Smooth muscle cell (in vitro differentiated cells): Measurements from ENCODE around the gene SLC22A16. TPM values are rescaled to one million over a fixed set of nuclear protein-coding genes. Genes with fewer than 3 reads are reported as not detected.

ENCODE experiments used
- DNase-seq: peaks from one replicate; lab custom pipeline; 2025; ENCODE audit not compliant: unreplicated experiment; lab: John Stamatoyannopoulos, UW
- H2AFZ ChIP-seq: fragments of 200-600 bp; sonication (generic); 2 replicates; pipeline ENCODE4 v1.6.0; 2016; ENCODE audit warnings: antibody characterized with exemption, low read depth, mild to moderate bottlenecking
- H3F3A ChIP-seq: fragments of 200-600 bp; sonication (generic); 2 replicates; pipeline ENCODE4 v1.6.0; 2017; ENCODE audit warnings: antibody characterized with exemption, low read depth
- H3K27ac ChIP-seq: fragments of 200-600 bp; sonication (generic); 2 replicates; pipeline ENCODE4 v1.5.1; 2016; ENCODE audit warnings: low read depth, mild to moderate bottlenecking
- H3K27me3 ChIP-seq: fragments of 200-600 bp; sonication (generic); 2 replicates; pipeline ENCODE4 v1.6.1; 2016; ENCODE audit warnings: low read depth, mild to moderate bottlenecking
- H3K36me3 ChIP-seq: fragments of 200-600 bp; sonication (generic); 2 replicates; pipeline ENCODE4 v1.5.1; 2016; ENCODE audit warnings: low read depth
- H3K4me1 ChIP-seq: fragments of 200-600 bp; sonication (generic); 2 replicates; pipeline ENCODE4 v1.5.1; 2016; ENCODE audit warnings: low read depth
- H3K4me2 ChIP-seq: fragments of 200-600 bp; sonication (generic); 2 replicates; pipeline ENCODE4 v1.6.0; 2016; ENCODE audit warnings: mild to moderate bottlenecking
- H3K4me3 ChIP-seq: fragments of 200-600 bp; sonication (generic); 2 replicates; pipeline ENCODE4 v1.5.1; 2016; ENCODE audit warnings: mild to moderate bottlenecking
- H3K79me2 ChIP-seq: fragments of 200-600 bp; sonication (generic); 2 replicates; pipeline ENCODE4 v1.6.0; 2016; ENCODE audit warnings: low read depth, mild to moderate bottlenecking
- H3K9ac ChIP-seq: fragments of 200-600 bp; sonication (generic); 2 replicates; pipeline ENCODE4 v1.6.0; 2016; ENCODE audit warnings: low read depth
- H3K9me3 ChIP-seq: fragments of 200-600 bp; sonication (generic); replicated peaks from 2 replicates; pipeline ENCODE4 v1.5.1; 2016; ENCODE audit warnings: low read depth
- H4K20me1 ChIP-seq: fragments of 200-600 bp; sonication (generic); 2 replicates; pipeline ENCODE4 v1.6.0; 2016; ENCODE audit warnings: low read depth
- WGBS: methylation state at CpG from one replicate; pipeline ENCODE4 v1.1.7; 2016; ENCODE audit warnings: low lambda C conversion rate; 5-methylcytosine and 5-hydroxymethylcytosine counted together
- polyA plus RNA-seq: library from polyadenylated mRNA; unstranded; fragments of >200 nt; fragmentation: Nextera tagmentation; extraction: Ambion mirVana; gene quantifications from 2 replicates; pipeline ENCODE4 v1.2.1, GENCODE V29; 2016
- total RNA-seq: library from RNA; depleted of rRNA; stranded (reverse); fragments of >200 nt; gene quantifications from 2 replicates; pipeline ENCODE4 v1.2.3, GENCODE V29; 2014
- TF ChIP-seq, protein P1 (sequence below): fragments of 200-600 bp; sonication (generic); IDR thresholded peaks from 2 replicates; pipeline ENCODE4 v1.5.1; 2017; ENCODE audit warnings: borderline replicate concordance, mild to moderate bottlenecking, antibody characterized with exemption; ENCODE audit not compliant: insufficient read depth, poor library complexity, severe bottlenecking

The SLC22A16 gene
- total and polyA plus RNA-seq, 2 experiments from 2014 or later: not detected

DNA sequence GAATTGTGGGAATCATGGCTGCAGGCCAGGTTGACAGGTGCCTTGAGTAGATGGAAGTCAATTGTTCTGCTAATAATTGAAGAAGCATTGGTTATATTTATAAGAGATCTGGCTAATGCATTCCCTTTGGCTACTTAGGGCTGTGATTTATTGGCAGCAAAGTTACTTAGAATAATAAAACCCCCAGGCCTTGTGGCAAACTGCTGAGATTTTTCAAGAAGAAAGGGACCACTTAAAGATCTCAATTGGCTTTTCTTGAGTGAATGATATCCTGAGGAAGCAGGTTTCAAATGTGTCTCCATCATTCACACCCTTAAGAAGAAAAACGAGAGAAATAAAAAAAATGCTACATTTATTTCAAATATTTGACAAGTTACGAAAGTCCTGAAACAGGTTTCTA is 88.4 kb downstream of the SLC22A16 start:
- TF ChIP-seq, protein P1, sequence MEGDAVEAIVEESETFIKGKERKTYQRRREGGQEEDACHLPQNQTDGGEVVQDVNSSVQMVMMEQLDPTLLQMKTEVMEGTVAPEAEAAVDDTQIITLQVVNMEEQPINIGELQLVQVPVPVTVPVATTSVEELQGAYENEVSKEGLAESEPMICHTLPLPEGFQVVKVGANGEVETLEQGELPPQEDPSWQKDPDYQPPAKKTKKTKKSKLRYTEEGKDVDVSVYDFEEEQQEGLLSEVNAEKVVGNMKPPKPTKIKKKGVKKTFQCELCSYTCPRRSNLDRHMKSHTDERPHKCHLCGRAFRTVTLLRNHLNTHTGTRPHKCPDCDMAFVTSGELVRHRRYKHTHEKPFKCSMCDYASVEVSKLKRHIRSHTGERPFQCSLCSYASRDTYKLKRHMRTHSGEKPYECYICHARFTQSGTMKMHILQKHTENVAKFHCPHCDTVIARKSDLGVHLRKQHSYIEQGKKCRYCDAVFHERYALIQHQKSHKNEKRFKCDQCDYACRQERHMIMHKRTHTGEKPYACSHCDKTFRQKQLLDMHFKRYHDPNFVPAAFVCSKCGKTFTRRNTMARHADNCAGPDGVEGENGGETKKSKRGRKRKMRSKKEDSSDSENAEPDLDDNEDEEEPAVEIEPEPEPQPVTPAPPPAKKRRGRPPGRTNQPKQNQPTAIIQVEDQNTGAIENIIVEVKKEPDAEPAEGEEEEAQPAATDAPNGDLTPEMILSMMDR: no peak

DNA sequence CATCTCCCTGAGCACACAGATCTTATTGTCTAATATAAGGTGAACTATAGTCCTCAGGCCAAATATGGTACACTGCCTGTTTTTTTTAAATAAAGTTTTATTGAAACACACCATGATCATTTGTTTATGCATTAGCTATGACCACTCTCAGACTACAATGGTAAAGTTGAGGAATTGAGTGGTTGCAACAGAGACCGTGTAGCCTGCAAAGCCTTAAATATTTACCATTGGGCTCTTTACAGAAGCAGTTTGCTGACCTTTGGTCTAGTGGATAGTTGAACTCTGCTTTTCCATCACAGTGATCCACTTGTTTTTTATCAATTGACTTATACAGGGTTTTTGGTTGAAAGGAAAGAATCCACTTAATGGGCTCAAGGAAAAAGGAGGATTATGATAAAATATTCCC is 91.0 kb downstream of the SLC22A16 start:
- Histone ChIP-seq H3K79me2 (no peaks in the 10 kb centered on the region), H3K36me3 (no peaks in the 10 kb centered on the region), H3K27me3 (no peaks in the 10 kb centered on the region), H3K9ac (no peak overlapping the region), H4K20me1 (no peaks in the 10 kb centered on the region), H2AFZ (no peak overlapping the region), H3F3A (no peaks in the 10 kb centered on the region), H3K4me1 (peaks cover 7% of the 10 kb centered on the region), H3K4me3 (no peak overlapping the region), H3K9me3 (no peaks in the 10 kb centered on the region), H3K4me2 (no peak overlapping the region), H3K27ac (no peak overlapping the region)
- DNase-seq: no peak
- 94% methylated on average over 1 of the region's 1 CpG for WGBS
- TF ChIP-seq, protein P1: no peak

More for the DNA sequence above, 88.4 kb downstream of the SLC22A16 start:
- Histone ChIP-seq H3K4me2 (no peak overlapping the region), H3F3A (no peaks in the 10 kb centered on the region), H3K9ac (no peak overlapping the region), H2AFZ (no peak overlapping the region), H3K27ac (no peak overlapping the region), H3K36me3 (no peaks in the 10 kb centered on the region), H3K9me3 (no peaks in the 10 kb centered on the region), H3K79me2 (no peaks in the 10 kb centered on the region), H4K20me1 (no peaks in the 10 kb centered on the region), H3K4me1 (peaks cover 7% of the 10 kb centered on the region), H3K4me3 (no peak overlapping the region), H3K27me3 (no peaks in the 10 kb centered on the region)
- DNase-seq: no peak
- 92% methylated on average over 2 of the region's 2 CpGs for WGBS

DNA sequence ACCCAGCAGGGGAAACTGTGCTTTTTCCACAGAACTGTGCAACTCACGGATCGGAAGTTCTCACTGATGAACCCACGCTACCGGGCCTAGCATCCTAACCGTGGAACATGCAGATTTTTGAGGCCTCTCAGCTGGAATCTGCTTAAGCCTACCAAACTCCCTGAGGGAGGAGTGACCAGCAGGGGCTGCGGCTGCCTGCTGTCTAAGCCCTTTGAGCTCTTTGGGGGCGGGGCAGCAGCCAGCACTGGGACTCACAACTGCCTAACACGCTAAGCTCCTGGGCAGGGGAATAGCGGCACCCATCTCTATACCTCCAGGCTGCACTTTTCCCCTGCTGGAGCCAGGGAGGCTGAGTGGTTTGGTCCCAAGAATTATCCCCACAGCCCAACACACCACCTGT is 97.9 kb downstream of the SLC22A16 start:
- Histone ChIP-seq H3K4me2 (no peak overlapping the region), H2AFZ (no peak overlapping the region), H3K27me3 (no peaks in the 10 kb centered on the region), H3F3A (no peaks in the 10 kb centered on the region), H4K20me1 (no peaks in the 10 kb centered on the region), H3K4me1 (peaks cover 7% of the 10 kb centered on the region), H3K9ac (no peak overlapping the region), H3K79me2 (no peaks in the 10 kb centered on the region), H3K4me3 (no peak overlapping the region), H3K36me3 (no peaks in the 10 kb centered on the region), H3K9me3 (no peaks in the 10 kb centered on the region), H3K27ac (no peak overlapping the region)
- DNase-seq: no peak
- TF ChIP-seq, protein P1: no peak
- 29% methylated on average over 9 of the region's 9 CpGs for WGBS

Other genes starting within 250 kb of the SLC22A16 start
- gene METTL24, start 118.3 kb downstream of the SLC22A16 start, total RNA-seq: 2.6 and 3.3 TPM in 2 replicates
- gene METTL24, start 118.3 kb downstream of the SLC22A16 start, polyA plus RNA-seq: 0.74 and 2.0 TPM in 2 replicates
- gene DDO, start 61.0 kb downstream of the SLC22A16 start, total RNA-seq: not detected in 2 replicates
- gene DDO, start 61.0 kb downstream of the SLC22A16 start, polyA plus RNA-seq: not detected in 2 replicates